HepG2 (cell line): Measurements from ENCODE around the gene ADAM29. TPM values are rescaled to one million over a fixed set of nuclear protein-coding genes. Genes with fewer than 3 reads are reported as not detected.
A peak's percentile ranks its signal among the peaks of the same experiment; 100 is the strongest.

ENCODE experiments used
- ATAC-seq: fragments of 200-7000 bp; cut with Tn5 transposase; 3 replicates; pipeline ENCODE4 v1.9.1; 2020; ENCODE audit warnings: mild to moderate bottlenecking, moderate library complexity
- BruUV-seq: library from RNA; stranded (reverse); fragments of 400-500 nt; replicated peaks from 2 replicates; lab custom pipeline; 2021; lab: Mats Ljungman, UMichigan
- CTCF ChIA-PET: fragments of 300-600 bp; formaldehyde crosslinking; extraction: SDS; loops from one replicate; lab custom pipeline; 2021; ENCODE audit warnings: low total read pairs, inconsistent platforms, low intra/inter-chr PET ratio; lab: Yijun Ruan, JAX
- POLR2A ChIA-PET: fragments of 350-600 bp; sonication (Branson Sonifier 250); formaldehyde crosslinking; loops from one replicate; lab custom pipeline; 2020; ENCODE audit warnings: antibody characterized with exemption, inconsistent platforms; lab: Yijun Ruan, JAX
- DNase-seq: peaks from one replicate; pipeline ENCODE4 v3.0.0-alpha.2; 2015; ENCODE audit warnings: low spot score
- FAIRE-seq: peaks from 3 replicates; lab custom pipeline; 2011; peaks lifted over from hg19 to GRCh38; lab: Jason Lieb, UNC
- H2AFZ ChIP-seq: one replicate; pipeline ENCODE4 v1.6.1; 2011; ENCODE audit warnings: low read length, inconsistent platforms
- H3K27ac ChIP-seq: fragments of 300-600 bp; 3 replicates; pipeline ENCODE4 v1.8.0; 2011; ENCODE audit warnings: mixed run types, mild to moderate bottlenecking, mixed read lengths, low read length, inconsistent platforms; ENCODE audit not compliant: insufficient read depth; ENCODE audit errors: extremely low read length
- H3K27me3 ChIP-seq, 2 experiments: fragments of 200-600 bp in 1 of 2; 2 replicates in 1 of 2; 3 replicates in 1 of 2; pipeline versions ENCODE4 v1.6.0 to v1.8.0; 2011; ENCODE audit warnings: low read length in 2 of 2, mild to moderate bottlenecking in 2 of 2, moderate library complexity in 2 of 2, inconsistent platforms in 1 of 2; ENCODE audit not compliant: insufficient read depth in 2 of 2, control insufficient read depth in 1 of 2
- H3K36me3 ChIP-seq, 2 experiments: fragments of 200-600 bp in 1 of 2; replicated peaks in 1 of 2; 2 replicates in 1 of 2; 3 replicates in 1 of 2; pipeline versions ENCODE4 v1.5.1 to v1.8.0; 2011; ENCODE audit warnings: low read length in 2 of 2, inconsistent platforms in 1 of 2; ENCODE audit not compliant: insufficient read depth in 2 of 2, control insufficient read depth in 1 of 2
- H3K4me1 ChIP-seq: 2 replicates; pipeline ENCODE4 v1.5.1; 2012; ENCODE audit warnings: low read length, inconsistent platforms; ENCODE audit not compliant: insufficient read depth
- H3K4me2 ChIP-seq: 2 replicates; pipeline ENCODE4 v1.6.0; 2011; ENCODE audit warnings: low read depth, low read length, inconsistent platforms
- H3K4me3 ChIP-seq, 3 experiments: fragments of 200-600 bp in 1 of 3; sonication (generic), shearing (Covaris generic) in 1 of 3; replicated peaks in 1 of 3; 2 replicates each; pipeline ENCODE4 v1.5.1; 2011 to 2016; ENCODE audit warnings: low read length in 3 of 3, inconsistent platforms in 2 of 3, low read depth in 2 of 3, mild to moderate bottlenecking in 2 of 3, control low read depth in 1 of 3, mixed read lengths in 1 of 3; ENCODE audit not compliant: insufficient read depth in 1 of 3
- H3K79me2 ChIP-seq: one replicate; pipeline ENCODE4 v1.6.1; 2011; ENCODE audit warnings: low read length, inconsistent platforms; ENCODE audit not compliant: insufficient read depth
- H3K9ac ChIP-seq: 2 replicates; pipeline ENCODE4 v1.6.0; 2011; ENCODE audit warnings: mild to moderate bottlenecking, low read depth, low read length, inconsistent platforms; ENCODE audit not compliant: insufficient read depth
- H3K9me3 ChIP-seq: 2 replicates; pipeline ENCODE4 v1.5.1; 2012; ENCODE audit warnings: mild to moderate bottlenecking, low read length
- H4K20me1 ChIP-seq: 2 replicates; pipeline ENCODE4 v1.6.0; 2011; ENCODE audit warnings: inconsistent platforms, mild to moderate bottlenecking, low read length, moderate library complexity; ENCODE audit not compliant: insufficient read depth
- HDAC6 ChIP-seq: fragments of 200-600 bp; sonication (generic); IDR thresholded peaks from 2 replicates; pipeline ENCODE4 v1.7.0; 2017; ENCODE audit warnings: mild to moderate bottlenecking, antibody characterized with exemption, low read length, low read depth
- MAFF ChIP-seq: IDR thresholded peaks from 2 replicates; pipeline ENCODE4 v1.6.1; 2011; ENCODE audit warnings: low read depth, low read length, improper control_type of control experiment
- MAFK ChIP-seq, 2 experiments: IDR thresholded peaks in 1 of 2; conservative IDR thresholded peaks in 1 of 2; 2 replicates each; pipeline ENCODE4 v1.6.1; 2011; ENCODE audit warnings: improper control_type of control experiment in 2 of 2, low read length in 2 of 2
- SIN3A ChIP-seq: IDR thresholded peaks from 2 replicates; pipeline ENCODE4 v1.6.1; 2011; ENCODE audit warnings: low read depth, mild to moderate bottlenecking, control low read depth, low read length, borderline replicate concordance
- STAT6 ChIP-seq: sonication (generic); formaldehyde crosslinking; IDR thresholded peaks from 2 replicates; pipeline ENCODE4 v1.4.0; 2020; ENCODE audit warnings: missing genetic modification reagents, mild to moderate bottlenecking, borderline replicate concordance
- TSC22D2 ChIP-seq: sonication (generic); formaldehyde crosslinking; IDR thresholded peaks from 2 replicates; pipeline ENCODE4 v1.5.1; 2020; ENCODE audit warnings: missing genetic modification reagents, mild to moderate bottlenecking, borderline replicate concordance
- ZNF12 ChIP-seq: sonication (generic); formaldehyde crosslinking; IDR thresholded peaks from 2 replicates; pipeline ENCODE4 v1.5.0; 2020; ENCODE audit warnings: missing genetic modification reagents
- ZNF280D ChIP-seq: sonication (generic); formaldehyde crosslinking; IDR thresholded peaks from 2 replicates; pipeline ENCODE4 v1.5.1; 2020; ENCODE audit warnings: mild to moderate bottlenecking, missing genetic modification reagents
- ZNF33A ChIP-seq: sonication (generic); formaldehyde crosslinking; IDR thresholded peaks from 2 replicates; pipeline ENCODE4 v1.5.1; 2020; ENCODE audit warnings: missing genetic modification reagents, mild to moderate bottlenecking, moderate library complexity, borderline replicate concordance
- ZNF670 ChIP-seq: sonication (generic); formaldehyde crosslinking; IDR thresholded peaks from 2 replicates; pipeline ENCODE4 v1.8.0; 2022; ENCODE audit warnings: mild to moderate bottlenecking, missing genetic modification reagents, borderline replicate concordance
- ZNF737 ChIP-seq: sonication (generic); formaldehyde crosslinking; IDR thresholded peaks from 2 replicates; pipeline ENCODE4 v1.5.0; 2020; ENCODE audit warnings: missing genetic modification reagents, mild to moderate bottlenecking, borderline replicate concordance
- WGBS: methylation state at CpG from one replicate; pipeline ENCODE4 v1.1.6; 2017; ENCODE audit warnings: low lambda C conversion rate; 5-methylcytosine and 5-hydroxymethylcytosine counted together
- in situ Hi-C: cut with HindIII; loops from 2 replicates; pipeline ENCODE4 v1.10.0; 2017; ENCODE audit warnings: low pct_unique_long_range_greater_than_20kb; ENCODE audit not compliant: extremely low pct_ligation_motif_present
- intact Hi-C: fragments of 100-400 bp; cut with micrococcal nuclease; formaldehyde crosslinking; loops from one replicate; pipeline ENCODE4 v1.10.0; 2022; ENCODE audit not compliant: unreplicated experiment
- polyA plus RNA-seq, 8 experiments: library from polyadenylated mRNA; depleted of rRNA in 3 of 8; stranded (reverse) in 7 of 8; unstranded in 1 of 8; fragments of >200 nt; fragmentation: Illumina TruSeq in 4 of 8; extraction: Trizol in 4 of 8; gene quantifications; 2 replicates each; pipeline versions ENCODE4 v1.2.1 to v1.2.3, GENCODE V29; 2011 to 2016; ENCODE audit warnings: low read depth in 4 of 8, missing spikeins in 1 of 8, mixed read lengths in 1 of 8; ENCODE audit not compliant: insufficient read depth in 1 of 8
- total RNA-seq, 5 experiments: library from RNA; depleted of rRNA; stranded (reverse); fragments of >200 nt; fragmentation: Illumina TruSeq; extraction: Trizol; gene quantifications; 2 replicates each; pipeline ENCODE4 v1.2.3, GENCODE V29; 2016; ENCODE audit warnings: low read depth in 1 of 5

The ADAM29 gene
- total and polyA plus RNA-seq, 2 of the 13 experiments (the other 11 are each of a cell fraction or from before 2014, with no cell fraction given) = not detected

- CTCF ChIA-PET = no interaction called here
- Histone ChIP-seq H3K4me2 (no peak overlapping the region), H3K36me3 (no peaks in the 10 kb centered on the region)
- DNase-seq = no peak
- WGBS = 14% methylated on average over 4 of the region's 4 CpGs
- no peak for ATAC-seq
- no peak for FAIRE-seq
- BruUV-seq = no TSS peak
- in situ Hi-C loops = no loop called here
- TF ChIP-seq MAFF (peak; percentile 11; the same call in 1 of the 2 replicates), ZNF737 (CRISPR knock-in tag) (no peak), MAFK (conservative IDR thresholded peaks at IDR 0.05 in 1 of 2, IDR thresholded peaks at IDR 0.05 in 1 of 2; ENCODE audit: low read length in 2 of 2) (peak in 1 of 2 experiments; percentile 65; a peak in 2 of 4 replicates)
- TF ChIP-seq, all 625 proteins: peak for 2
- H3K79me2 ChIP-seq = no peaks in the 10 kb centered on the region
- no peak overlapping the region for H3K9ac ChIP-seq
- intact Hi-C loops = no loop called here
- H2AFZ ChIP-seq = no peak overlapping the region
- no peaks in the 10 kb centered on the region for H4K20me1 ChIP-seq
- peaks cover 29% of the 10 kb centered on the region for H3K9me3 ChIP-seq
- H3K27ac ChIP-seq = no peak overlapping the region
- H3K4me3 ChIP-seq = no peak overlapping the region
- H3K27me3 ChIP-seq = no peaks in the 10 kb centered on the region
- no peaks in the 10 kb centered on the region for H3K4me1 ChIP-seq
- POLR2A ChIA-PET = no interaction called here
These were observed 16.2 kb downstream of the ADAM29 start for GRCh38 chr4:174934360-174934759.

- intact Hi-C loops = no loop called here
- ATAC-seq (no peak), FAIRE-seq (no peak), DNase-seq (no peak)
- Histone ChIP-seq H3K4me1 (no peaks in the 10 kb centered on the region), H4K20me1 (no peaks in the 10 kb centered on the region), H2AFZ (no peak overlapping the region), H3K27ac (no peak overlapping the region), H3K4me3 (no peak overlapping the region), H3K27me3 (no peaks in the 10 kb centered on the region), H3K79me2 (no peaks in the 10 kb centered on the region), H3K36me3 (no peaks in the 10 kb centered on the region), H3K9ac (no peak overlapping the region), H3K9me3 (peaks cover 40% of the 10 kb centered on the region), H3K4me2 (no peak overlapping the region)
- no TSS peak for BruUV-seq
- POLR2A ChIA-PET = no interaction called here
- in situ Hi-C loops = no loop called here
- WGBS = 2% methylated on average over 2 of the region's 2 CpGs
- no peak for TF ChIP-seq STAT6
- TF ChIP-seq MAFF = peak; percentile 67
- TF ChIP-seq ZNF280D (CRISPR knock-in tag) = no peak
- TF ChIP-seq TSC22D2 = no peak
- TF ChIP-seq ZNF33A = no peak
- peak; percentile 42 to 85; a peak in 2 of 4 replicates for TF ChIP-seq MAFK (conservative IDR thresholded peaks at IDR 0.05 in 1 of 2, IDR thresholded peaks at IDR 0.05 in 1 of 2; ENCODE audit: low read length in 2 of 2)
- TF ChIP-seq ZNF670 (CRISPR knock-in tag) = no peak
- TF ChIP-seq SIN3A = no peak
- TF ChIP-seq HDAC6 = no peak
- no peak for TF ChIP-seq ZNF12 (CRISPR knock-in tag)
- CTCF ChIA-PET = no interaction called here
These were observed 17.4 kb downstream of the ADAM29 start for GRCh38 chr4:174935607-174936006.
